Stimulated activated CD4-positive, alpha-beta T cell treated with anti-CD3 and anti-CD28 coated beads, Interleukin-12 subunit alpha, Interleukin-12 subunit beta, amount 100 ng/mL, for 48 hours (primary cell): ENCODE results near the gene SIRT2.

Experiments
- DNase-seq, 3 donors: peaks; one replicate each; pipeline ENCODE4 v3.0.0-alpha.2; 2020; ENCODE audit warnings: low read depth in 2 of 3, low spot score in 1 of 3

SIRT2 gene

GRCh38 chr19:38920602-38921419, 21.4 kb upstream of the SIRT2 start:
- DNase-seq: no peak

GRCh38 chr19:38919837-38920601, 20.6 kb upstream of the SIRT2 start:
- DNase-seq: no peak

GRCh38 chr19:38918526-38918925, 19.1 kb upstream of the SIRT2 start:
- no peak for DNase-seq

GRCh38 chr19:38917921-38918491, 18.6 kb upstream of the SIRT2 start:
- no peak for DNase-seq

GRCh38 chr19:38917516-38917915, 18.1 kb upstream of the SIRT2 start:
- DNase-seq: no peak

GRCh38 chr19:38915329-38916321, 16.2 kb upstream of the SIRT2 start:
- no peak for DNase-seq

- DNase-seq: no peak
Measured at GRCh38 chr19:38913958-38914357, 14.5 kb upstream of the SIRT2 start.

- no peak for DNase-seq
Measured at GRCh38 chr19:38912600-38913514, 13.4 kb upstream of the SIRT2 start.

GRCh38 chr19:38911388-38912001, 12.1 kb upstream of the SIRT2 start:
- DNase-seq: no peak

- DNase-seq: no peak
Measured at GRCh38 chr19:38910488-38910887, 11.1 kb upstream of the SIRT2 start.

GRCh38 chr19:38908911-38909310, 9.5 kb upstream of the SIRT2 start:
- no peak for DNase-seq

GRCh38 chr19:38907670-38908069, 8.3 kb upstream of the SIRT2 start:
- no peak for DNase-seq

- no peak for DNase-seq
Measured at GRCh38 chr19:38907227-38907626, 7.8 kb upstream of the SIRT2 start.

GRCh38 chr19:38905620-38906019, 6.2 kb upstream of the SIRT2 start:
- DNase-seq: no peak

GRCh38 chr19:38904581-38905539, 5.4 kb upstream of the SIRT2 start:
- no peak for DNase-seq

- DNase-seq: no peak
Measured at GRCh38 chr19:38901683-38902082, 2.3 kb upstream of the SIRT2 start.

- DNase-seq: no peak
Measured at GRCh38 chr19:38900743-38901190, 1.3 kb upstream of the SIRT2 start.

- no peak for DNase-seq
Measured at GRCh38 chr19:38900202-38900629, 798 bp upstream of the SIRT2 start.
